MM.1S (cell line): ENCODE results near the gene FGF19.

Experiments used
- EZH2 ChIP-seq: fragments of 300-600 bp; sonication (generic); optimal IDR thresholded peaks from 2 replicates; pipeline ENCODE3; 2017; ENCODE audit warnings: low read depth, mild to moderate bottlenecking, antibody characterized with exemption, low read length, mixed read lengths
- EZH2phosphoT487 ChIP-seq: fragments of 300-600 bp; sonication (generic); IDR thresholded peaks from 2 replicates; pipeline ENCODE4 v1.6.1; 2018; ENCODE audit warnings: antibody characterized with exemption, low read length
- TF ChIP-seq, protein P1 (sequence below): fragments of 300-600 bp; sonication (generic); IDR thresholded peaks from 2 replicates; pipeline ENCODE4 v1.5.1; 2016; ENCODE audit warnings: antibody characterized with exemption, low read length, mixed read lengths

DNA sequence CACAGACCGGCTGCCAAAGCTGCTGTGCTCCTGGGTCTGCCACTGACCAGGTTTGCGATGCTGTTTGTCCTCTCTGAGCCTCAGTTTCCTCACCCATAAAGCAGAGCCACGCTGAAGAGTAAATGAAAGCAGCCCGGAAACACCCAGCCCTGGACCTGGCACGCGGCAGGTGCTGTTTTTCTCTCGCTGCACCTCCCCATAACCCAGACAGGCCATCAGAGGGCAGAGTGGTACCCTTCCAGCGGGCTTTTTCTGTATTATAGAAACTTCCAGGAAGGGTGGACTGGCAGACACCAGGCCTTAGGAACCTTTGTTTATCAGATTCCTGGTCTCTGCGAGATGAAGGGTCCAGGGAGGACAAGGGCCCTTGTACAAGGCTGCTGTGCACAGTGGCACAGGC lies 17.9 kb upstream of the FGF19 start:
- TF ChIP-seq, protein P1, sequence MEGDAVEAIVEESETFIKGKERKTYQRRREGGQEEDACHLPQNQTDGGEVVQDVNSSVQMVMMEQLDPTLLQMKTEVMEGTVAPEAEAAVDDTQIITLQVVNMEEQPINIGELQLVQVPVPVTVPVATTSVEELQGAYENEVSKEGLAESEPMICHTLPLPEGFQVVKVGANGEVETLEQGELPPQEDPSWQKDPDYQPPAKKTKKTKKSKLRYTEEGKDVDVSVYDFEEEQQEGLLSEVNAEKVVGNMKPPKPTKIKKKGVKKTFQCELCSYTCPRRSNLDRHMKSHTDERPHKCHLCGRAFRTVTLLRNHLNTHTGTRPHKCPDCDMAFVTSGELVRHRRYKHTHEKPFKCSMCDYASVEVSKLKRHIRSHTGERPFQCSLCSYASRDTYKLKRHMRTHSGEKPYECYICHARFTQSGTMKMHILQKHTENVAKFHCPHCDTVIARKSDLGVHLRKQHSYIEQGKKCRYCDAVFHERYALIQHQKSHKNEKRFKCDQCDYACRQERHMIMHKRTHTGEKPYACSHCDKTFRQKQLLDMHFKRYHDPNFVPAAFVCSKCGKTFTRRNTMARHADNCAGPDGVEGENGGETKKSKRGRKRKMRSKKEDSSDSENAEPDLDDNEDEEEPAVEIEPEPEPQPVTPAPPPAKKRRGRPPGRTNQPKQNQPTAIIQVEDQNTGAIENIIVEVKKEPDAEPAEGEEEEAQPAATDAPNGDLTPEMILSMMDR: peak; percentile 47
- no peak for TF ChIP-seq EZH2
- TF ChIP-seq EZH2phosphoT487: no peak
